Suprapubic skin (tissue), 4 donors: ENCODE data around the gene ATXN10.

Experiments used
- CTCF ChIP-seq, 2 donors: fragments of 200-600 bp in 1 of 2; fragments of 450-650 bp in 1 of 2; sonication (generic) in 1 of 2; IDR thresholded peaks; one replicate each; pipeline ENCODE4 v1.5.1; 2016 to 2019; ENCODE audit warnings: antibody characterized with exemption in 2 of 2, mild to moderate bottlenecking in 1 of 2, moderate library complexity in 1 of 2
- POLR2A ChIP-seq, 2 donors: fragments of 450-650 bp; IDR thresholded peaks; one replicate each; pipeline ENCODE4 v1.6.1; 2017; ENCODE audit warnings: antibody characterized with exemption in 2 of 2, mild to moderate bottlenecking in 2 of 2, moderate library complexity in 2 of 2
- POLR2AphosphoS5 ChIP-seq, 3 donors: sonication (generic); formaldehyde crosslinking; IDR thresholded peaks; one replicate each; pipeline ENCODE4 v1.6.1; 2017; ENCODE audit warnings: antibody characterized with exemption in 3 of 3

- TF ChIP-seq CTCF (IDR thresholded peaks at IDR 0.05) (peak; percentile 80 to 96), POLR2AphosphoS5 (IDR thresholded peaks at IDR 0.05) (no peak), POLR2A (IDR thresholded peaks at IDR 0.05) (no peak)
These were observed 25.9 kb upstream of the ATXN10 start for GRCh38 chr22:45645526-45646414.
